SU-DHL-6 (cell line): ENCODE results near the gene DAPK1.

Experiments used
- H2AFZ ChIP-seq: fragments of 200-600 bp; sonication (generic); 2 replicates; pipeline ENCODE4 v1.6.1; 2014; ENCODE audit warnings: low read depth, mild to moderate bottlenecking, moderate library complexity, mixed read lengths, antibody characterized with exemption, low read length; ENCODE audit not compliant: severe bottlenecking
- H3F3A ChIP-seq: fragments of 200-600 bp; shearing (Covaris generic); 2 replicates; pipeline ENCODE4 v1.6.0; 2016; ENCODE audit warnings: antibody characterized with exemption, mild to moderate bottlenecking; ENCODE audit not compliant: insufficient read depth
- H3K27ac ChIP-seq: fragments of 200-600 bp; sonication (generic); 2 replicates; pipeline ENCODE4 v1.5.1; 2016; ENCODE audit warnings: low read depth, mild to moderate bottlenecking, low read length, moderate library complexity, mixed read lengths
- H3K27me3 ChIP-seq: fragments of 200-600 bp; sonication (generic), shearing (Covaris generic); 2 replicates; pipeline ENCODE4 v1.6.0; 2014; ENCODE audit warnings: mild to moderate bottlenecking, low read length
- H3K36me3 ChIP-seq: fragments of 200-600 bp; sonication (generic); 2 replicates; pipeline ENCODE4 v1.6.1; 2014; ENCODE audit warnings: mild to moderate bottlenecking, low read length, mixed read lengths
- H3K4me2 ChIP-seq: fragments of 300-600, 200-600 bp; shearing (Covaris generic), sonication (generic); 2 replicates; pipeline ENCODE4 v1.6.0; 2014; ENCODE audit warnings: low read length, low read depth, mild to moderate bottlenecking; ENCODE audit not compliant: poor library complexity, severe bottlenecking
- H3K4me3 ChIP-seq: fragments of 200-600 bp; sonication (generic); 2 replicates; pipeline ENCODE4 v1.5.1; 2014; ENCODE audit warnings: antibody characterized with exemption, low read length, mild to moderate bottlenecking, mixed read lengths; ENCODE audit not compliant: insufficient read depth, poor library complexity, severe bottlenecking
- H3K79me2 ChIP-seq: fragments of 200-600 bp; sonication (generic); 2 replicates; pipeline ENCODE4 v1.6.1; 2014; ENCODE audit warnings: mild to moderate bottlenecking, low read length, moderate library complexity; ENCODE audit not compliant: insufficient read depth
- H3K9ac ChIP-seq: fragments of 200-600 bp; sonication (generic); 2 replicates; pipeline ENCODE4 v1.7.0; 2014; ENCODE audit warnings: mild to moderate bottlenecking, low read length
- H3K9me2 ChIP-seq: fragments of 200-600 bp; sonication (generic); replicated peaks from 2 replicates; pipeline ENCODE4 v1.6.1; 2014; ENCODE audit warnings: low read length; ENCODE audit not compliant: insufficient read depth
- H3K9me3 ChIP-seq: fragments of 200-600 bp; sonication (generic); 2 replicates; pipeline ENCODE4 v1.6.1; 2014; ENCODE audit warnings: low read length, mixed read lengths; ENCODE audit not compliant: insufficient read depth
- H4K20me1 ChIP-seq: fragments of 200-600 bp; sonication (generic); 2 replicates; pipeline ENCODE4 v1.6.1; 2014; ENCODE audit warnings: low read depth, mild to moderate bottlenecking, antibody characterized with exemption, low read length, moderate library complexity, mixed read lengths
- EZH2phosphoT487 ChIP-seq: fragments of 200-600 bp; sonication (generic), shearing (Covaris generic); conservative IDR thresholded peaks from 2 replicates; pipeline ENCODE4 v1.6.1; 2018; ENCODE audit warnings: mild to moderate bottlenecking, antibody characterized with exemption, low read length, moderate library complexity, mixed read lengths
- TF ChIP-seq, protein P1 (sequence below): fragments of 200-600 bp; sonication (generic); IDR thresholded peaks from one replicate; pipeline ENCODE4 v1.5.1; 2017; ENCODE audit warnings: antibody characterized with exemption, mild to moderate bottlenecking, low read length, moderate library complexity; ENCODE audit not compliant: insufficient read depth, poor library complexity, severe bottlenecking

Gene DAPK1

DNA sequence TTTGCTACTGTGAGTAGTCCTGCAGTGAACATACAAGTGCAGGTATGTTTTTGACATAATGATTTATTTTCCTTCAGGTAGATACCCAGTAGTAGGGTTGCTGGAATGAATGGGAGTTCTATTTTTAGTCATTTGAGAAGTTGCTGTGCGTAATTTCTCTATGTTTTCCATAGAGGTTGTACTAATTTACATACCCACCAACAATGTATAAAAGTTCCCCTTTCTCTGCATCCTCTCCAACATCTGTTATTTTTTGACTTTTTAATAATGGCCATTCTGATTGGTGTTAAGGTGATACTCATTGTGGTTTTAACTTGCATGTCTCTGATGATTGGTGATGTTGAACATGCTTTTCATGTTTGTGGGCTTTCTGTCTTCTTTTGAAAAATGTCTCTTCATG is 163.6 kb downstream of the DAPK1 start:
- no peaks in the 10 kb centered on the region for H3K79me2 ChIP-seq
- H3K27me3 ChIP-seq = no peaks in the 10 kb centered on the region
- H4K20me1 ChIP-seq = no peaks in the 10 kb centered on the region
- H3K4me2 ChIP-seq = no peak overlapping the region
- no peak overlapping the region for H2AFZ ChIP-seq
- no peak for TF ChIP-seq EZH2phosphoT487
- TF ChIP-seq, protein P1, sequence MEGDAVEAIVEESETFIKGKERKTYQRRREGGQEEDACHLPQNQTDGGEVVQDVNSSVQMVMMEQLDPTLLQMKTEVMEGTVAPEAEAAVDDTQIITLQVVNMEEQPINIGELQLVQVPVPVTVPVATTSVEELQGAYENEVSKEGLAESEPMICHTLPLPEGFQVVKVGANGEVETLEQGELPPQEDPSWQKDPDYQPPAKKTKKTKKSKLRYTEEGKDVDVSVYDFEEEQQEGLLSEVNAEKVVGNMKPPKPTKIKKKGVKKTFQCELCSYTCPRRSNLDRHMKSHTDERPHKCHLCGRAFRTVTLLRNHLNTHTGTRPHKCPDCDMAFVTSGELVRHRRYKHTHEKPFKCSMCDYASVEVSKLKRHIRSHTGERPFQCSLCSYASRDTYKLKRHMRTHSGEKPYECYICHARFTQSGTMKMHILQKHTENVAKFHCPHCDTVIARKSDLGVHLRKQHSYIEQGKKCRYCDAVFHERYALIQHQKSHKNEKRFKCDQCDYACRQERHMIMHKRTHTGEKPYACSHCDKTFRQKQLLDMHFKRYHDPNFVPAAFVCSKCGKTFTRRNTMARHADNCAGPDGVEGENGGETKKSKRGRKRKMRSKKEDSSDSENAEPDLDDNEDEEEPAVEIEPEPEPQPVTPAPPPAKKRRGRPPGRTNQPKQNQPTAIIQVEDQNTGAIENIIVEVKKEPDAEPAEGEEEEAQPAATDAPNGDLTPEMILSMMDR = no peak
- H3K27ac ChIP-seq = no peak overlapping the region
- no peaks in the 10 kb centered on the region for H3F3A ChIP-seq
- H3K4me3 ChIP-seq = no peak overlapping the region
- no peak overlapping the region for H3K9ac ChIP-seq
- H3K9me3 ChIP-seq = no peaks in the 10 kb centered on the region
- H3K9me2 ChIP-seq = no peaks in the 10 kb centered on the region
- no peaks in the 10 kb centered on the region for H3K36me3 ChIP-seq

DNA sequence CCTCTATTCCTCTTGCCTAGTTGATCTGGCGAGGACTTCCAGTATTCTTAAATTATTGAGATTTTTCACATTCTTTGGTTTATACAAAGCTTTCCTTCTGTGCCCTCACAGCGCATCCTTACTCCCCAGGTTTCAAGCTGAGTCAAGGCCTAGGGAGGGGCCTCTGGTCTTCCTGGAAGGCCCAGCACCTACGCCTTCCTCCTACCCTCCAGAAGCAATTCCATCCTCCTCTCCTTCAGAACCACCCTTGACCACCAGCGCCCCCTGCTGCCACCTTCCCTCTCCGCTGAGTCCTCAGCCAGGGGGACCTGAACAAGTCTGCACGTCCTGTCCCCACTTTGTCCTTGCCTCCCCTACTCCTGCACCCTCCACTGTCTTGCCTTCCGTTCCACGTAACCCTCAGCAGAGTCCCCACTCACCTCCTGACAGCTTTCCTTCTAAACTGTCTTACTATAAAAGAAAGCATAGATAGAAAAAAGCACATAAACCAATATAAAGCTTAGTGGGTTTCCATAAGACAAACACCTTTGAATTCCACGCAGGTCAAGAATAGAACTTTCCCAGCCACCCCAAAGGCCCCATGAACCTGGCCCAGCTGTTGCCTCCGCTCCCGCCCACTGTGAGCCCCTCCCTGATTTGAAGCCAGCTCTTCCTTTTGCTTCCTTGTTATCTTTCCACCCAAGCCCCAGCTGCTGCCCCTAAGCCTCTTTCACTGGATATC is 165.3 kb downstream of the DAPK1 start:
- H3K4me3 ChIP-seq = no peak overlapping the region
- H3K9me3 ChIP-seq = peaks cover 5% of the 10 kb centered on the region; the same call in 1 of the 2 replicates
- no peak overlapping the region for H2AFZ ChIP-seq
- no peaks in the 10 kb centered on the region for H4K20me1 ChIP-seq
- H3K27me3 ChIP-seq = no peaks in the 10 kb centered on the region
- no peak overlapping the region for H3K27ac ChIP-seq
- no peak overlapping the region for H3K9ac ChIP-seq
- H3F3A ChIP-seq = no peaks in the 10 kb centered on the region
- no peaks in the 10 kb centered on the region for H3K9me2 ChIP-seq
- no peak for TF ChIP-seq EZH2phosphoT487
- TF ChIP-seq, protein P1 = peak; percentile 32
- H3K4me2 ChIP-seq = no peak overlapping the region
- no peaks in the 10 kb centered on the region for H3K36me3 ChIP-seq
- H3K79me2 ChIP-seq = no peaks in the 10 kb centered on the region

- Histone ChIP-seq H3K9me2 (no peaks in the 10 kb centered on the region), H3F3A (no peaks in the 10 kb centered on the region), H4K20me1 (no peaks in the 10 kb centered on the region), H3K27ac (no peak overlapping the region), H3K4me2 (no peak overlapping the region), H3K9ac (no peak overlapping the region), H3K79me2 (no peaks in the 10 kb centered on the region), H3K4me3 (no peak overlapping the region), H3K27me3 (no peaks in the 10 kb centered on the region), H3K9me3 (peaks cover 5% of the 10 kb centered on the region; the same call in 1 of the 2 replicates), H3K36me3 (no peaks in the 10 kb centered on the region), H2AFZ (no peak overlapping the region)
- TF ChIP-seq, protein P1 = no peak
- no peak for TF ChIP-seq EZH2phosphoT487
Measured at GRCh38 chr9:87663556-87663955, 165.9 kb downstream of the DAPK1 start.
